Endodermal cell (in vitro differentiated cells): ENCODE data around the gene S100A14. TPM values are rescaled to one million over a fixed set of nuclear protein-coding genes. Genes with fewer than 3 reads are reported as not detected.

Experiments
- DNase-seq: peaks from one replicate; pipeline ENCODE4 v3.0.0-alpha.2; 2017
- H3K27ac ChIP-seq: 2 replicates; pipeline ENCODE4 v1.5.1; 2013; ENCODE audit warnings: mild to moderate bottlenecking, low read depth, low read length, moderate library complexity
- H3K27me3 ChIP-seq: 2 replicates; pipeline ENCODE4 v1.6.1; 2013; ENCODE audit warnings: mild to moderate bottlenecking, low read length, moderate library complexity; ENCODE audit not compliant: insufficient read depth, control insufficient read depth, poor library complexity, severe bottlenecking
- H3K36me3 ChIP-seq: 2 replicates; pipeline ENCODE4 v1.7.0; 2013; ENCODE audit warnings: mild to moderate bottlenecking, low read length, moderate library complexity; ENCODE audit not compliant: control insufficient read depth, insufficient read depth
- H3K4me1 ChIP-seq: one replicate; pipeline ENCODE4 v1.7.0; 2013; ENCODE audit warnings: low read length; ENCODE audit not compliant: control insufficient read depth, insufficient read depth
- H3K4me3 ChIP-seq: 2 replicates; pipeline ENCODE4 v1.5.1; 2013; ENCODE audit warnings: mild to moderate bottlenecking, low read length, moderate library complexity
- H3K9ac ChIP-seq: 2 replicates; pipeline ENCODE4 v1.6.1; 2013; ENCODE audit warnings: mild to moderate bottlenecking, low read length, moderate library complexity; ENCODE audit not compliant: poor library complexity, severe bottlenecking; ENCODE audit errors: extremely low read depth
- H3K9me3 ChIP-seq: 2 replicates; pipeline ENCODE4 v1.6.1; 2013; ENCODE audit warnings: mild to moderate bottlenecking, low read length, moderate library complexity; ENCODE audit not compliant: control insufficient read depth
- H3K27ac Mint-ChIP-seq: 2 replicates; pipeline ENCODE4 v1.8.0; 2020; ENCODE audit warnings: mixed read lengths
- H3K27me3 Mint-ChIP-seq: 2 replicates; pipeline ENCODE4 v1.8.0; 2021; ENCODE audit warnings: mild to moderate bottlenecking, mixed read lengths; ENCODE audit not compliant: insufficient read depth
- H3K36me3 Mint-ChIP-seq: 2 replicates; pipeline ENCODE4 v1.8.0; 2020; ENCODE audit warnings: low read depth, mixed read lengths
- H3K4me1 Mint-ChIP-seq: 2 replicates; pipeline ENCODE4 v1.8.0; 2020; ENCODE audit warnings: mixed read lengths
- H3K4me3 Mint-ChIP-seq: 2 replicates; pipeline ENCODE4 v1.8.0; 2020; ENCODE audit warnings: mild to moderate bottlenecking, moderate library complexity, mixed read lengths
- H3K9me3 Mint-ChIP-seq: 2 replicates; pipeline ENCODE4 v1.8.0; 2020; ENCODE audit warnings: mild to moderate bottlenecking, mixed read lengths
- CTCF ChIP-seq: fragments of 200-600 bp; sonication (generic); conservative IDR thresholded peaks from 2 replicates; pipeline ENCODE4 v1.5.0; 2021; ENCODE audit warnings: antibody characterized with exemption, mild to moderate bottlenecking
- WGBS, 2 experiments: methylation state at CpG; one replicate each; pipeline versions ENCODE4 v1.1.5 to v1.1.7; 2013; ENCODE audit warnings: missing lambda C conversion rate in 2 of 2, mixed read lengths in 1 of 2; ENCODE audit not compliant: insufficient coverage in 1 of 2, insufficient read length in 1 of 2; 5-methylcytosine and 5-hydroxymethylcytosine counted together
- total RNA-seq, 2 donors: library from RNA; stranded (reverse); fragmentation: NEBNext Ultra II Directional in 1 of 2; extraction: Animal tissue kit (Norgen Biotek cat#: 25700) in 1 of 2; gene quantifications; 2 replicates in 1 of 2; 3 replicates in 1 of 2; pipeline ENCODE4 v1.2.1, GENCODE V29; 2021

Gene S100A14
- total RNA-seq, 2 donors from 2014 or later = 53.8 to 119 TPM

- Histone ChIP-seq H3K27ac (no peak overlapping the region), H3K27me3 (no peaks in the 10 kb centered on the region), H3K9ac (no peak overlapping the region), H3K4me3 (peak overlapping the region; percentile 97), H3K36me3 (peaks cover 34% of the 10 kb centered on the region), H3K4me1 (peaks cover 3% of the 10 kb centered on the region), H3K9me3 (no peaks in the 10 kb centered on the region)
- WGBS, 2 experiments = 60 to 66% methylated on average over 1 to 4 of the region's 4 CpGs
- Mint-ChIP-seq H3K4me1 (peaks cover 50% of the 10 kb centered on the region), H3K36me3 (peaks cover 20% of the 10 kb centered on the region), H3K27ac (peak overlapping the region; percentile 48), H3K27me3 (peaks cover 2% of the 10 kb centered on the region), H3K9me3 (no peaks in the 10 kb centered on the region), H3K4me3 (peak overlapping the region; percentile 79)
- TF ChIP-seq CTCF = no peak
- DNase-seq = no peak
Observed at GRCh38 chr1:153610334-153610733, 5.8 kb downstream of the S100A14 start.

- H3K4me1 ChIP-seq = peaks cover 3% of the 10 kb centered on the region
- Mint-ChIP-seq H3K36me3 (peaks cover 25% of the 10 kb centered on the region), H3K27ac (peak overlapping the region; percentile 84), H3K9me3 (no peaks in the 10 kb centered on the region), H3K27me3 (peaks cover 2% of the 10 kb centered on the region), H3K4me3 (peak overlapping the region; percentile 79), H3K4me1 (peaks cover 50% of the 10 kb centered on the region)
- no peak overlapping the region for H3K27ac ChIP-seq
- no peak for DNase-seq
- H3K27me3 ChIP-seq = no peaks in the 10 kb centered on the region
- H3K36me3 ChIP-seq = peaks cover 40% of the 10 kb centered on the region
- no peak for TF ChIP-seq CTCF
- WGBS, 2 experiments = 78 to 100% methylated on average over 2 to 6 of the region's 6 CpGs
- peak overlapping the region; percentile 97 for H3K4me3 ChIP-seq
- H3K9me3 ChIP-seq = no peaks in the 10 kb centered on the region
- no peak overlapping the region for H3K9ac ChIP-seq
Observed at GRCh38 chr1:153609585-153609907, 6.6 kb downstream of the S100A14 start.

GRCh38 chr1:153608742-153609584 is 7.2 kb downstream of the S100A14 start:
- DNase-seq = peak; percentile 94
- H3K4me3 ChIP-seq = peak overlapping the region; percentile 97
- peaks cover 40% of the 10 kb centered on the region for H3K36me3 ChIP-seq

More at GRCh38 chr1:153608742-153609584, 7.2 kb downstream of the S100A14 start:
- Histone ChIP-seq H3K27me3 (no peaks in the 10 kb centered on the region), H3K27ac (peak overlapping the region; percentile 74), H3K9ac (no peak overlapping the region), H3K9me3 (no peaks in the 10 kb centered on the region), H3K4me1 (peaks cover 3% of the 10 kb centered on the region)
- Mint-ChIP-seq H3K27ac (peak overlapping the region; percentile 84), H3K9me3 (no peaks in the 10 kb centered on the region), H3K4me1 (peaks cover 46% of the 10 kb centered on the region), H3K4me3 (peak overlapping the region; percentile 79), H3K36me3 (peaks cover 25% of the 10 kb centered on the region), H3K27me3 (peaks cover 2% of the 10 kb centered on the region)
- no peak for TF ChIP-seq CTCF
- 40 to 57% methylated on average over 10 to 19 of the region's 19 CpGs for WGBS, 2 experiments
